Measurements from ENCODE around the gene IL10RA.

DNA sequence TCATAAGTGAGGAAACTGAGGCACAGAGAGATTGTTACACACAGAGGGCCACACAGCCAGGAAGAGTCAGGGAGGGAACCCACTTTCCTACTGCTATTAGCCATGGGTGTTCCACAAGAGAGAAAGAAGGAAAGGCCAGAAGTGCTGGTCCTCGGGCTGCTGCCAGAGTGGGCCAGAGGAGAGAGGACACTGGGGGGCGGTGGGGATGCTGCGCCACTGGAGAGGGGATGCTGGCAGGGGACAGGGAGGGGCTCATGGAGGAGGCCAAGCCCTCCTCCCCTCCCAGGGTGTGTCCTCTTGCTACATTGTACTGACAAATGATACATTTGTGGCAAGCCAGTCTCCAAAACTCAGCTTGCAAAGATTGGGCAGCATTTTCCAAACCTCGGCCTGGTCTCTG, 9.9 kb downstream of the IL10RA start:
- TF ChIP-seq CTCF (conservative IDR thresholded peaks at IDR 0.05 in 1 of 2, IDR thresholded peaks at IDR 0.05 in 1 of 2; ENCODE audit: extremely low read depth in 1 of 2, insufficient read depth in 1 of 2, low read depth in 1 of 2, low read length in 2 of 2), result no peak
- TF ChIP-seq EZH2 (IDR thresholded peaks at IDR 0.05; ENCODE audit: borderline replicate concordance, low read length), result no peak

Measured in mammary epithelial cell (primary cell).